Measurements from ENCODE around the gene EID2. TPM values are rescaled to one million over a fixed set of nuclear protein-coding genes. Genes with fewer than 3 reads are reported as not detected.

The EID2 gene
- total and polyA plus RNA-seq, 2 donors from 2014 or later = 12.0 to 17.0 TPM

GRCh38 chr19:39568604-39569003 is 28.6 kb upstream of the EID2 start:
- intact Hi-C loops (cut with DNase I) = no loop called here
- TF ChIP-seq, protein P1, sequence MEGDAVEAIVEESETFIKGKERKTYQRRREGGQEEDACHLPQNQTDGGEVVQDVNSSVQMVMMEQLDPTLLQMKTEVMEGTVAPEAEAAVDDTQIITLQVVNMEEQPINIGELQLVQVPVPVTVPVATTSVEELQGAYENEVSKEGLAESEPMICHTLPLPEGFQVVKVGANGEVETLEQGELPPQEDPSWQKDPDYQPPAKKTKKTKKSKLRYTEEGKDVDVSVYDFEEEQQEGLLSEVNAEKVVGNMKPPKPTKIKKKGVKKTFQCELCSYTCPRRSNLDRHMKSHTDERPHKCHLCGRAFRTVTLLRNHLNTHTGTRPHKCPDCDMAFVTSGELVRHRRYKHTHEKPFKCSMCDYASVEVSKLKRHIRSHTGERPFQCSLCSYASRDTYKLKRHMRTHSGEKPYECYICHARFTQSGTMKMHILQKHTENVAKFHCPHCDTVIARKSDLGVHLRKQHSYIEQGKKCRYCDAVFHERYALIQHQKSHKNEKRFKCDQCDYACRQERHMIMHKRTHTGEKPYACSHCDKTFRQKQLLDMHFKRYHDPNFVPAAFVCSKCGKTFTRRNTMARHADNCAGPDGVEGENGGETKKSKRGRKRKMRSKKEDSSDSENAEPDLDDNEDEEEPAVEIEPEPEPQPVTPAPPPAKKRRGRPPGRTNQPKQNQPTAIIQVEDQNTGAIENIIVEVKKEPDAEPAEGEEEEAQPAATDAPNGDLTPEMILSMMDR (IDR thresholded peaks at IDR 0.05; ENCODE audit: borderline replicate concordance, extremely low read depth, insufficient read depth) = no peak
- DNase-seq (no peak), FAIRE-seq (no peak)
- H3K9ac ChIP-seq (ENCODE audit: low read length in 3 of 3) = no peak overlapping the region
- no peaks in the 10 kb centered on the region for H3K4me1 ChIP-seq (ENCODE audit: control insufficient read depth in 2 of 3, insufficient read depth in 2 of 3, low read depth in 1 of 3, low read length in 3 of 3)
- H3K27me3 ChIP-seq (ENCODE audit: control insufficient read depth, insufficient read depth, low read length) = no peaks in the 10 kb centered on the region
- no peaks in the 10 kb centered on the region for H3K36me3 ChIP-seq (ENCODE audit: control insufficient read depth in 2 of 3, insufficient read depth in 3 of 3, low read length in 3 of 3)
- peaks cover 0 to 6% (median 0%) of the 10 kb centered on the region in 3 donors for H3K9me3 ChIP-seq (ENCODE audit: control insufficient read depth in 2 of 3, insufficient read depth in 1 of 3, low read length in 3 of 3)
- no peak overlapping the region for H3K27ac ChIP-seq (ENCODE audit: low read depth in 2 of 2, low read length in 2 of 2)
- no peak overlapping the region for H3K4me3 ChIP-seq (ENCODE audit: low read length in 3 of 3)

- TF ChIP-seq, protein P1 (IDR thresholded peaks at IDR 0.05; ENCODE audit: borderline replicate concordance, extremely low read depth, insufficient read depth) = no peak
- no peak for FAIRE-seq
- Histone ChIP-seq H3K4me1 (ENCODE audit: control insufficient read depth in 2 of 3, insufficient read depth in 2 of 3, low read depth in 1 of 3, low read length in 3 of 3) (no peaks in the 10 kb centered on the region), H3K9me3 (ENCODE audit: control insufficient read depth in 2 of 3, insufficient read depth in 1 of 3, low read length in 3 of 3) (no peaks in the 10 kb centered on the region), H3K27ac (ENCODE audit: low read depth in 2 of 2, low read length in 2 of 2) (no peak overlapping the region), H3K36me3 (ENCODE audit: control insufficient read depth in 2 of 3, insufficient read depth in 3 of 3, low read length in 3 of 3) (no peaks in the 10 kb centered on the region), H3K4me3 (ENCODE audit: low read length in 3 of 3) (no peak overlapping the region), H3K9ac (ENCODE audit: low read length in 3 of 3) (no peak overlapping the region), H3K27me3 (ENCODE audit: control insufficient read depth, insufficient read depth, low read length) (no peaks in the 10 kb centered on the region)
- no peak for DNase-seq
- intact Hi-C loops (cut with DNase I) = no loop called here
Observed at GRCh38 chr19:39566064-39566463, 26.1 kb upstream of the EID2 start.

GRCh38 chr19:39563408-39563807 is 23.4 kb upstream of the EID2 start:
- Histone ChIP-seq H3K9me3 (ENCODE audit: control insufficient read depth in 2 of 3, insufficient read depth in 1 of 3, low read length in 3 of 3) (no peaks in the 10 kb centered on the region), H3K9ac (ENCODE audit: low read length in 3 of 3) (no peak overlapping the region), H3K27ac (ENCODE audit: low read depth in 2 of 2, low read length in 2 of 2) (no peak overlapping the region), H3K4me3 (ENCODE audit: low read length in 3 of 3) (no peak overlapping the region), H3K4me1 (ENCODE audit: control insufficient read depth in 2 of 3, insufficient read depth in 2 of 3, low read depth in 1 of 3, low read length in 3 of 3) (no peaks in the 10 kb centered on the region), H3K36me3 (ENCODE audit: control insufficient read depth in 2 of 3, insufficient read depth in 3 of 3, low read length in 3 of 3) (no peaks in the 10 kb centered on the region), H3K27me3 (ENCODE audit: control insufficient read depth, insufficient read depth, low read length) (no peaks in the 10 kb centered on the region)
- no peak for DNase-seq
- FAIRE-seq = no peak
- TF ChIP-seq, protein P1 (IDR thresholded peaks at IDR 0.05; ENCODE audit: borderline replicate concordance, extremely low read depth, insufficient read depth) = no peak
- intact Hi-C loops (cut with DNase I) = no loop called here

DNA sequence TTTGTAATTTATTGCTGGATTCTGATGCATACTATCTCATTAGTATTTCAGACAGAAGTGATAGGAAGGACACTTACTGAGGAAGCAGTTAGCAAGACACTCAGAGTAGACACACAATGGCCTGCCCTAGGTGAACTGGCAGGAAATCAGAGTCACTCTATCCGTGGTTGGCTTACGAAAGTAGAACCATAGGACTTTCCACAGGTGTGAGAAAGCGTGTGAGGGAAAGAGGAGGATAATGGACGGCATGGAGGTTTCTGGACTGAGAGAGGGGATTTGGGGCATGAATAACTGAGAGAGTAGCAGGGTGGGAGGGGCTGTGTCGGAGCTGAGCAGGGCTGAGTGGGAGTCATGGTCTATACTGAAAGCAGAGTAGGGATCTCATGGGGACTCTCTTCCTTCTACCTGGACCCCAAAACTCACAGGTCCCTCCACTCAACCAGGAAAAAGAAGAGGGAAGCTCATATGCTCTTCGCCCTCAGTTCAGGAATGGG is 18.7 kb upstream of the EID2 start:
- intact Hi-C loops (cut with DNase I) = no loop called here
- no peak overlapping the region for H3K4me3 ChIP-seq (ENCODE audit: low read length in 3 of 3)
- no peaks in the 10 kb centered on the region for H3K4me1 ChIP-seq (ENCODE audit: control insufficient read depth in 2 of 3, insufficient read depth in 2 of 3, low read depth in 1 of 3, low read length in 3 of 3)
- H3K27ac ChIP-seq (ENCODE audit: low read depth in 2 of 2, low read length in 2 of 2) = no peak overlapping the region
- H3K9ac ChIP-seq (ENCODE audit: low read length in 3 of 3) = no peak overlapping the region
- no peaks in the 10 kb centered on the region for H3K27me3 ChIP-seq (ENCODE audit: control insufficient read depth, insufficient read depth, low read length)
- no peaks in the 10 kb centered on the region for H3K9me3 ChIP-seq (ENCODE audit: control insufficient read depth in 2 of 3, insufficient read depth in 1 of 3, low read length in 3 of 3)
- FAIRE-seq = no peak
- no peak for DNase-seq
- TF ChIP-seq, protein P1 (IDR thresholded peaks at IDR 0.05; ENCODE audit: borderline replicate concordance, extremely low read depth, insufficient read depth) = no peak
- H3K36me3 ChIP-seq (ENCODE audit: control insufficient read depth in 2 of 3, insufficient read depth in 3 of 3, low read length in 3 of 3) = no peaks in the 10 kb centered on the region
